GM12878 (cell line): Measurements from ENCODE around the gene ARSI. TPM values are rescaled to one million over a fixed set of nuclear protein-coding genes. Genes with fewer than 3 reads are reported as not detected.

Experiments
- ATAC-seq: fragments of 200-7000 bp; cut with Tn5 transposase; 3 replicates; pipeline ENCODE4 v1.9.1; 2020; ENCODE audit warnings: mild to moderate bottlenecking, moderate library complexity
- BruUV-seq: library from RNA; stranded (reverse); fragments of 400-500 nt; replicated peaks from 2 replicates; lab custom pipeline; 2021; lab: Mats Ljungman, UMichigan
- CTCF ChIA-PET: fragments of 300-600 bp; sonication (Branson Sonifier 250); formaldehyde crosslinking; extraction: SDS; loops from one replicate; lab custom pipeline; 2021; ENCODE audit warnings: inconsistent platforms; lab: Yijun Ruan, JAX
- POLR2A ChIA-PET: fragments of 350-600 bp; formaldehyde crosslinking; extraction: SDS; loops from one replicate; lab custom pipeline; 2021; ENCODE audit warnings: inconsistent platforms; lab: Charles Lee
- RAD21 ChIA-PET: fragments of 300-600 bp; sonication (Branson Sonifier 250); formaldehyde crosslinking; loops from one replicate; lab custom pipeline; 2023; ENCODE audit warnings: antibody characterized with exemption; ENCODE audit not compliant: unreplicated experiment; lab: Charles Lee
- SMC1A ChIA-PET: fragments of 300-600 bp; sonication (Branson Sonifier 250); formaldehyde crosslinking; loops from one replicate; lab custom pipeline; 2023; ENCODE audit not compliant: unreplicated experiment, uncharacterized antibody; lab: Charles Lee
- DNase-seq: peaks from one replicate; pipeline ENCODE4 v3.0.0-alpha.2; 2011; ENCODE audit warnings: low read depth, low spot score
- FAIRE-seq: peaks from 3 replicates; lab custom pipeline; 2011; peaks lifted over from hg19 to GRCh38; lab: Jason Lieb, UNC
- H2AFZ ChIP-seq: 2 replicates; pipeline ENCODE4 v1.6.0; 2011; ENCODE audit warnings: low read depth, low read length, control low read depth; ENCODE audit not compliant: control insufficient read depth
- H3K27ac ChIP-seq: 2 replicates; pipeline ENCODE4 v1.5.1; 2011; ENCODE audit warnings: control low read depth; ENCODE audit not compliant: control insufficient read depth, insufficient read depth
- H3K27me3 ChIP-seq, 2 experiments: replicated peaks in 1 of 2; 2 replicates each; pipeline versions ENCODE4 v1.6.0 to v1.6.1; 2011; ENCODE audit warnings: low read length in 1 of 2; ENCODE audit not compliant: control insufficient read depth in 2 of 2, insufficient read depth in 2 of 2
- H3K36me3 ChIP-seq, 2 experiments: 2 replicates each; pipeline ENCODE4 v1.5.1; 2011; ENCODE audit warnings: low read length in 1 of 2; ENCODE audit not compliant: control insufficient read depth in 2 of 2, insufficient read depth in 2 of 2
- H3K4me1 ChIP-seq: 2 replicates; pipeline ENCODE4 v1.6.1; 2011; ENCODE audit warnings: mild to moderate bottlenecking, low read length, moderate library complexity, mixed read lengths; ENCODE audit not compliant: control insufficient read depth, insufficient read depth
- H3K4me2 ChIP-seq: 2 replicates; pipeline ENCODE4 v1.6.0; 2011; ENCODE audit warnings: control low read depth; ENCODE audit not compliant: control insufficient read depth, insufficient read depth
- H3K4me3 ChIP-seq: fragments of 200-600 bp; sonication (generic); 2 replicates; pipeline ENCODE4 v1.5.1; 2016
- H3K79me2 ChIP-seq: 2 replicates; pipeline ENCODE4 v1.6.0; 2011; ENCODE audit warnings: low read length; ENCODE audit not compliant: control insufficient read depth, insufficient read depth
- H3K9ac ChIP-seq: 2 replicates; pipeline ENCODE4 v1.8.0; 2011; ENCODE audit warnings: low read length, control low read depth, mixed read lengths; ENCODE audit not compliant: control insufficient read depth, insufficient read depth
- H3K9me3 ChIP-seq: replicated peaks from 3 replicates; pipeline ENCODE4 v1.5.1; 2011; ENCODE audit warnings: mild to moderate bottlenecking, low read length; ENCODE audit not compliant: control insufficient read depth, insufficient read depth
- H4K20me1 ChIP-seq: 2 replicates; pipeline ENCODE4 v1.6.0; 2011; ENCODE audit not compliant: control insufficient read depth, insufficient read depth
- MLLT1 ChIP-seq: fragments of 450-650 bp; IDR thresholded peaks from 2 replicates; pipeline ENCODE4 v1.6.1; 2016; ENCODE audit warnings: mild to moderate bottlenecking
- MTA3 ChIP-seq: IDR thresholded peaks from 2 replicates; pipeline ENCODE4 v1.6.1; 2012; ENCODE audit warnings: low read length, inconsistent platforms, borderline replicate concordance
- SMAD5 ChIP-seq: IDR thresholded peaks from 2 replicates; pipeline ENCODE4 v1.6.1; 2016; ENCODE audit warnings: antibody characterized with exemption, low read depth
- SP1 ChIP-seq: IDR thresholded peaks from one replicate; pipeline ENCODE4 v1.6.1; 2011; ENCODE audit warnings: low read depth, low read length
- TARDBP ChIP-seq: IDR thresholded peaks from 2 replicates; pipeline ENCODE4 v1.6.1; 2016; ENCODE audit warnings: borderline replicate concordance
- TCF3 ChIP-seq: IDR thresholded peaks from 2 replicates; pipeline ENCODE4 v1.6.1; 2012; ENCODE audit warnings: low read depth, mild to moderate bottlenecking, low read length, borderline replicate concordance; ENCODE audit not compliant: insufficient read depth
- ZBTB11 ChIP-seq: fragments of 450-650 bp; formaldehyde crosslinking; IDR thresholded peaks from 2 replicates; pipeline ENCODE4 v1.5.0; 2022; ENCODE audit warnings: mild to moderate bottlenecking, missing genetic modification characterization
- ZBTB4 ChIP-seq: fragments of 450-650 bp; formaldehyde crosslinking; IDR thresholded peaks from 2 replicates; pipeline ENCODE4 v1.4.0; 2022; ENCODE audit warnings: mild to moderate bottlenecking, moderate library complexity
- WGBS: methylation state at CpG from one replicate; pipeline ENCODE4 v1.1.6; 2016; ENCODE audit warnings: low lambda C conversion rate; ENCODE audit not compliant: insufficient replicate concordance, insufficient coverage; ENCODE audit errors: missing lambda C conversion rate; 5-methylcytosine and 5-hydroxymethylcytosine counted together
- in situ Hi-C: fragments of 300-500 bp; cut with MboI; formaldehyde crosslinking; loops from 9 replicates; pipeline ENCODE4 v1.14.3; 2018; ENCODE audit warnings: mixed read lengths
- intact Hi-C: fragments of 100-400 bp; cut with micrococcal nuclease; formaldehyde crosslinking; loops from one replicate; pipeline ENCODE4 v1.14.2; 2022; ENCODE audit not compliant: unreplicated experiment
- polyA plus RNA-seq, 11 experiments: library from polyadenylated mRNA; depleted of rRNA in 4 of 11; unstranded in 6 of 11; stranded (reverse) in 5 of 11; fragments of >200 nt; fragmentation: Nextera tagmentation in 4 of 11; fragmentation: Illumina TruSeq in 1 of 11; extraction: Ambion mirVana in 4 of 11; extraction: Trizol in 1 of 11; gene quantifications; 1 replicate in 1 of 11; 2 replicates in 10 of 11; pipeline versions ENCODE4 v1.2.1 to v1.2.3, GENCODE V29; 2011 to 2016; ENCODE audit warnings: inconsistent platforms in 2 of 11, missing spikeins in 2 of 11, low read depth in 1 of 11
- total RNA-seq, 4 experiments: library from RNA; depleted of rRNA in 3 of 4; stranded (reverse); fragments of >200 nt in 3 of 4; fragmentation: Illumina TruSeq in 1 of 4; extraction: Trizol in 1 of 4; gene quantifications; 2 replicates each; pipeline versions ENCODE4 v1.2.1 to v1.2.3, GENCODE V29; 2013 to 2021
- TF ChIP-seq, protein P1 (sequence below): IDR thresholded peaks from 2 replicates; pipeline ENCODE4 v1.6.1; 2011; ENCODE audit warnings: low read depth, mild to moderate bottlenecking, low read length, moderate library complexity, borderline replicate concordance; ENCODE audit errors: extremely low read depth

ARSI gene
- total and polyA plus RNA-seq, 10 of the 15 experiments (the other 5 are each of a cell fraction or from before 2014, with no cell fraction given), result not detected

- ChIA-PET CTCF (no interaction called here), POLR2A (no interaction called here), RAD21 (no interaction called here), SMC1A (no interaction called here)
- Histone ChIP-seq H3K27me3 (no peaks in the 10 kb centered on the region; a peak in 1 of 4 replicates), H3K4me2 (no peak overlapping the region), H3K4me3 (no peak overlapping the region), H3K36me3 (no peaks in the 10 kb centered on the region), H3K27ac (no peak overlapping the region), H3K9ac (no peak overlapping the region), H2AFZ (no peak overlapping the region), H4K20me1 (no peaks in the 10 kb centered on the region), H3K79me2 (no peaks in the 10 kb centered on the region), H3K9me3 (no peaks in the 10 kb centered on the region), H3K4me1 (no peaks in the 10 kb centered on the region)
- ATAC-seq (peak; percentile 69), FAIRE-seq (no peak), DNase-seq (no peak)
- TF ChIP-seq MTA3 (no peak), SP1 (no peak), ZBTB4 (CRISPR knock-in tag) (no peak), TARDBP (no peak), SMAD5 (no peak), ZBTB11 (CRISPR knock-in tag) (no peak), MLLT1 (no peak), TCF3 (no peak)
- TF ChIP-seq, protein P1, sequence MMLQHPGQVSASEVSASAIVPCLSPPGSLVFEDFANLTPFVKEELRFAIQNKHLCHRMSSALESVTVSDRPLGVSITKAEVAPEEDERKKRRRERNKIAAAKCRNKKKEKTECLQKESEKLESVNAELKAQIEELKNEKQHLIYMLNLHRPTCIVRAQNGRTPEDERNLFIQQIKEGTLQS, result no peak
- in situ Hi-C loops, result no loop called here
- intact Hi-C loops, result no loop called here
- WGBS, result 7% methylated on average over 8 of the region's 8 CpGs
- no TSS peak for BruUV-seq
Observed at GRCh38 chr5:150323819-150324218, 21.1 kb upstream of the ARSI start.
